Activated CD8-positive, alpha-beta memory T cell treated with anti-CD3 and anti-CD28 coated beads, Interleukin-2, amount 50 U/mL, for 24 hours (primary cell): ENCODE measurements around the gene ABAT.

Experiments used
- DNase-seq: peaks from one replicate; pipeline ENCODE4 v3.0.0-alpha.2; 2020; ENCODE audit errors: extremely low read depth

ABAT gene

DNA sequence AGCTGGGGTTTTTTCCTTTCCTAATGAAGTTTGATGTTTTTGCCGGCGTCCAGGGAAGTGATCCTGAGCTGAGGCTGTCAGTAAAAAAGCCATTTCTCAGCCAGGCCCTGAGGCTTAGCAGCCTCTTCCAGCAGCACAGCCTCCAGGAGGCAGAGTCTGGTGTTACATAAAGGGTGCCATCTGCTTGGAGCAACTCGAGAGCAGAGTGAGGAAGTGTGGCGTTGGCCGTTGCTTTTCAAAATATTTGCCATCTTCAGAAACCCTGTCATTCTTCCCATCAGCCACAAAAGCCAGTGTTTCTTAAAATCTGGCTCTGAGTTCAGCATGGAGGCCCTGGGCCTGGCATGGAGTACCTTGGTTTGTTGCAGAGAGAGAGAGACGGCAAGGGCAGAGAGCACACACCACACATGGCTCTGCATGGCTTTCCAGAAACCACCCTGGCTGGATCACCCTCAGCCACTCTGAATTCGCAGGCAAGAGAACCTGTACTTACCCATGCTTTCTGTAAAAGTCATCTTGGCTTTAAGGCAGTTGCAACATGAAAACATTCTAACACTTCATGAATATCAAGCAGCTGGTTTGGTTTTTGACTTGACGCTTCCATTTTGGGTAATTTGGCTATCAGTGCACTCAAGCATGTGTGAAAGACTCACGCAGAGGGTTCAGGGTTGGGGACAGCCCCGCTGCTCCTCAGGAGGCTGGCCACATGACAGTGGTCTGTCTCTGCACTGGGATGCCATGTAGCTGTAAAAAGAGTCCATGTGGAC is 144.3 kb downstream of the ABAT start:
- no peak for DNase-seq

DNA sequence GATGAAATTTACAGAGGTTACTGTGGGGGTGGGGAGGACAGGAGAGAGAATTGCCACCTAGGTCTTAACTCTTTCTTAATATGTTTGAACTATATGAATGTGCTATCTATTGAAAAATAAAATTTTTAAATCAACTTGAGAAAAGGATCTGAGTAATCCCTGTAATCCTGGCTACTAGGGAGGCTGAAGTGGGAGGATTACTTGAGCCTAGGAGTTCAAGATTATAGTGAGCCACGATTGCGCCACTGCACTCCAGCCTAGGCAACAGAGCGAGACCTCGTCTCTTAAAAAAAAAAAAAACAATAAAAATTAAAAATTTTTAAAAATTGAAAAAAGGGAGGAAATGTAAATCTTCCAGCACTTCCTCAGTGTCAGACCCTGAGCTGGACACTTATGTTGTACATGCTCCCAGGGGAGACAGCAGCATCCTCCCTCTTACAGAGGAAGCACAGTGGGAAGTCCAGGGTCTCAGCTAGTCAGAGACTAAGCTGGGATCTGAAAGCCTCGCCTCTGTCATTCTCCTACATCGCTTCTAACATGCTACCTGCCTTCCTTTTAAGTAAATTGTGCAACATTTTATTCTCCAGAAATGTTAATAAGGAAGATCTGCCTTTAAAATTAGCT is 145.1 kb downstream of the ABAT start:
- no peak for DNase-seq

DNA sequence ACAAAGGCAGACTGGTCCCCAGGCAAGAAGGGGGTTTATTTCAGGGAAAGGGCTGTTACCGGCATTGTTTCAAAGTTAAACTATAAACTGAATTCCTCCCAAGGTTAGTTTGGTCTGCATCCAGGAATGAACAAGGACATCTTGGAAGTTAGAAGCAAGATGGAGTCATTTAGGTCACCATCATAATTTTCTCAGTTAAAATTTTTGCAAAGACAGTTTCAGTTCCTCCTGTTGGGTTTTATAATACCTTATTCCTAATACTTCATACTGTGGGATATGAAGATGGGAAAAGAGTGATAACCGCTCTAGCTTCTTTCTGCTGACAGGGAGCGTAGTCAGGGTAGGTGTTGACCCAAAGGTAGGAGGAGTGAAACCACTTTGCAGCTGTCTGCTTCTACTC is 148.0 kb downstream of the ABAT start:
- DNase-seq: no peak

DNA sequence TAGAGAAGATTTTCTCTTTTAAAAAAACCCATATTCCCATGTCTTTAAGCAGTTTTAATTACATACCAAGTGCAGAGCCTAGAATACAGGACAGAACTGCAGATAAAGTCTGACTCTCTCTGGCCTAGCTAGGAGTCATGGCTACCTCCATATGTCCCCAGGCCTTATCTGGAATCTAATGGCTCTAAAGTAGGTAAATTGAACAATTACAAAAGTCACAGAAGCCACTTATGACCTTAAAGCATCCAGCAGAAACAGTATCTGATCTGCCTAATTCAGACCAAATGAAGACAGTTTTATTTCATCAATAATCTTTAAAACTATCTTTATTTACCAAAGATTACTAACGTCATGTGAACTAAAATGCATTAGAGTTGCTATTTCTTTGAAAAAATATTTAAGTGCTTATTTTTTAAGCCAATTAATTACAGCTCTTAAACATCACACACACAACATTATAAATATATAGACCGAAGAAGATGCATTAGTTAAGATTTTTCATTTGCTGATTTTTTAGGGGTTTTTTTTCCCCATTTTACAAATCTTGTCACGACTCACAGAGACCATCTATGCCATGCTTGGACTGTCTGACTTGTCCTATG is 152.0 kb downstream of the ABAT start:
- no peak for DNase-seq

DNA sequence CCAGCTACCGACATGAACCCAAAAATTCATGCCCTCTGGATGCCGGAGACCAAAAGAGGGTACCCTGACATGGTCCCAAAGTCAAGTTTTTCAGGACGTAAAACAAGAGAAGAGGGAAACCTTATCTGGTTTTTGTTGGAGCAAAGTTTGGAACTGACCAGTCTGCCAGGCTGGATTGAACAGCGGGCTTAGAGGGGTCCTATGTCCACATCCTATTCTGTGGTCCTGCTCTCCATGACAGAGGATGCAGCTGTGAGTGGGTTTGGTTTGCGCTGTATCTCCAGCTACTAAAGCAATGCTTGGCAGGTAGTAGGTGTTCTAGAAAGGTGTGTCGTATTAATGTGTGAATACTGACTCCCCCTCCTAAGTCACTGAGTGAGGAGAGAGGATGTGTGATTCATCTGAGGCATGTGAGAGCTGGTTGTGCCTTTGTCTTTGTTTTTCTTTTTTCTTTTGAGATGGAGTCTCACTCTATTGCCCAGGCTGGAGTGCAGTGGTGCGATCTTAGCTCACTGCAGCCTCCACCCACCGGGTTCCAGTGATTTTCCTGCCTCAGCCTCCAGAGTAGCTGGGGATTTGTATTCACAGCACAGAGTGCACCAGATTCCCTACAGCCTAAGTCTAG is 154.2 kb downstream of the ABAT start:
- no peak for DNase-seq

DNA sequence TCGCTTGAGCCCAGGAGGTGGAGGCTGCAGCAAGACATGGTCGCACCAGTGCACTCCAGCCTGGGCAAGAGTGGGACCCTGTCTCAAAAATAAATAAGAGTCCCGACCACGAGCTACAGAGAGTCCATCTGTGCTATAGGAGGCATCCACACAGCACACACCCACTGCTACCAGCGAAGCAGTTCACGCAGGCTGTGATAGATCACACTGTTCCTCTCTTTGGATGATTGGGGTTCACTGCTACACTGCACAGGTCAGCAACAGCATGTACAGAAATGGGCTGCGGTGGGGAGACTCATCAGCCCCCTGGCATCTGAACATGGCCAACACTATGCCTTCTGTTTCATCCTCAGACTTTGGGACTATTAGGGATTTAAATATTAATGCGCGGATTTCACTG is 157.0 kb downstream of the ABAT start:
- DNase-seq: no peak

DNA sequence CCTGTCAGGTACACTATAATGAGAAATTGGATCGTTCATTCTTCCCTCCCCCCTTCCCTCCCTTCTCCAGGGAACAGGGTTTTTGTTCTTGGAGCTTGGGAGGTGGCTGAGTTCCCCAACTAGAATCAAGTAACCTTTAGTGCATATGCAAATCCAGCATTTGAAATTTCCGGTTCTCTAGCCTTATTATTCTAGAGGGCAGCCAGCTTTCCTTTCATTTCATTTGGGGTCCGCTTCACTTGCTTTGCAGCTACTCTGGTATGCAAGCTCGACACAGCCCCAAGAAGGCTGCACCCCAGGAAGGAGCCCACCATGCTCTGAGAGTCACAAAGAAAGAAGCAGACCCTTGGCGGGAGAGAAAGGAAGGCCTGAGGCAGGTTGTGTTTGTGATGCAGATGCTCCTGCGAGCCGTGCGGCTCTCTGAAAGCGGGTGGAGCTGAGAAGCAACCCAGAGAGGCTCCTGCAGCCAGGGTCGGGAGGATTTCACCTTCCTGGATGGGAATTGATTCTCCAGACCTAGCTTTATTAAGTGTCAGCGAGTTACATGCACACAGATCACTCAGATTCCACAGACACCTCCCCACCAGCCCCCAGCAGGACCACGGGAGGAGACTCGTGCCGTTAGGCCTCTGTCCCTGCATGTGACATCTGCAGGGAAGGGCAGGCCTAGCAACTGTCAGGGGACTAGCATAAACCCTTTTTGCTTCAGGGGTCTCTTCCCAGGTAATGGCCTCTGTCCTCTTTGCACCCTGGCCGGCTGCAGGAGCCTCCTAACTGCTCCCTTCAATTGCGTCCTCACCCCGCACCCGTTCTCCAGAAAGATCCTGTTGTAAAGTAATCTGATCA is 157.7 kb downstream of the ABAT start:
- no peak for DNase-seq

DNA sequence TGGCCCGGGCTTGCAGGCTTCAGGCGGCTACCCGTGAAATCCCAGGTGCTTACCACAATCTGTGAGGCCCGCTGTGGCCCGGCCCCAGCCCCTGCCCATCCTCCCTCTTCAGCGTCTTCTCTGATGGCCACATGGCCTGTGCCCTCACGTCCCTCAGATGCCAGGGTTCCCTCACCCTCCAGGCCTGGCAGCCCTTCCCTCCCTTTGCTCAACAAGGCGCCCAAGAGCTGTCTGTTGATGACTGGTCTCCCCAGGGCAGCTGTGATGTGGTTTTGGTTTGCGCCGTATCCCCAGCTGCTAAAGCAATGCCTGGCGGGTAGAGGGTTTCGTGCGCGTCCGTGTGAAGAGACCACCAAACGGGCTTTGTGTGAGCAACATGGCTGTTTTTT is 158.3 kb downstream of the ABAT start:
- no peak for DNase-seq
